ENCODE measurements around the gene PKP4.

- TF ChIP-seq CTCF (conservative IDR thresholded peaks at IDR 0.05; ENCODE audit: low read length) = no peak
- no peak for TF ChIP-seq EZH2phosphoT487 (IDR thresholded peaks at IDR 0.05; ENCODE audit: borderline replicate concordance, low read depth, low read length)
Measured at GRCh38 chr2:158577141-158577540, 120.4 kb downstream of the PKP4 start.

Measured in OCI-LY7 (cell line).